ENCODE measurements around the gene ST6GAL1.

Gene ST6GAL1

GRCh38 chr3:187088701-187089100 is 158.4 kb downstream of the ST6GAL1 start:
- Histone ChIP-seq H3K27me3 (ENCODE audit: insufficient read depth, low read length) (no peaks in the 10 kb centered on the region), H3K9me3 (ENCODE audit: low read length) (no peaks in the 10 kb centered on the region), H3K4me1 (ENCODE audit: insufficient read depth, low read length) (no peaks in the 10 kb centered on the region), H2AFZ (ENCODE audit: low read depth, low read length) (no peak overlapping the region), H3K36me3 (ENCODE audit: insufficient read depth, low read length) (no peaks in the 10 kb centered on the region), H3K4me3 (ENCODE audit: low read length) (no peak overlapping the region)

- Histone ChIP-seq H3K4me1 (ENCODE audit: insufficient read depth, low read length) (no peaks in the 10 kb centered on the region), H3K9me3 (ENCODE audit: low read length) (no peaks in the 10 kb centered on the region), H3K36me3 (ENCODE audit: insufficient read depth, low read length) (no peaks in the 10 kb centered on the region), H3K4me3 (ENCODE audit: low read length) (no peak overlapping the region), H3K27me3 (ENCODE audit: insufficient read depth, low read length) (no peaks in the 10 kb centered on the region), H2AFZ (ENCODE audit: low read depth, low read length) (no peak overlapping the region)
Observed at GRCh38 chr3:187093320-187093719, 163.0 kb downstream of the ST6GAL1 start.

- Histone ChIP-seq H3K27me3 (ENCODE audit: insufficient read depth, low read length) (no peaks in the 10 kb centered on the region), H3K4me1 (ENCODE audit: insufficient read depth, low read length) (no peaks in the 10 kb centered on the region), H3K9me3 (ENCODE audit: low read length) (no peaks in the 10 kb centered on the region), H3K36me3 (ENCODE audit: insufficient read depth, low read length) (no peaks in the 10 kb centered on the region), H2AFZ (ENCODE audit: low read depth, low read length) (no peak overlapping the region), H3K4me3 (ENCODE audit: low read length) (no peak overlapping the region)
Observed at GRCh38 chr3:187098923-187099512, 168.7 kb downstream of the ST6GAL1 start.

GRCh38 chr3:187101184-187102072 is 171.1 kb downstream of the ST6GAL1 start:
- Histone ChIP-seq H3K9me3 (ENCODE audit: low read length) (no peaks in the 10 kb centered on the region), H3K4me1 (ENCODE audit: insufficient read depth, low read length) (no peaks in the 10 kb centered on the region), H3K27me3 (ENCODE audit: insufficient read depth, low read length) (no peaks in the 10 kb centered on the region), H2AFZ (ENCODE audit: low read depth, low read length) (no peak overlapping the region), H3K36me3 (ENCODE audit: insufficient read depth, low read length) (no peaks in the 10 kb centered on the region), H3K4me3 (ENCODE audit: low read length) (no peak overlapping the region)

- Histone ChIP-seq H3K4me3 (ENCODE audit: low read length) (no peak overlapping the region), H3K4me1 (ENCODE audit: insufficient read depth, low read length) (no peaks in the 10 kb centered on the region)
Observed at GRCh38 chr3:187102073-187102634, 171.8 kb downstream of the ST6GAL1 start.

GRCh38 chr3:187103251-187103650 is 172.9 kb downstream of the ST6GAL1 start:
- Histone ChIP-seq H3K9me3 (ENCODE audit: low read length) (no peaks in the 10 kb centered on the region), H3K36me3 (ENCODE audit: insufficient read depth, low read length) (no peaks in the 10 kb centered on the region), H3K27me3 (ENCODE audit: insufficient read depth, low read length) (no peaks in the 10 kb centered on the region), H2AFZ (ENCODE audit: low read depth, low read length) (no peak overlapping the region), H3K4me1 (ENCODE audit: insufficient read depth, low read length) (no peaks in the 10 kb centered on the region), H3K4me3 (ENCODE audit: low read length) (no peak overlapping the region)

More at GRCh38 chr3:187102073-187102634, 171.8 kb downstream of the ST6GAL1 start:
- no peaks in the 10 kb centered on the region for H3K36me3 ChIP-seq (ENCODE audit: insufficient read depth, low read length)
- H3K9me3 ChIP-seq (ENCODE audit: low read length) = no peaks in the 10 kb centered on the region
- no peak overlapping the region for H2AFZ ChIP-seq (ENCODE audit: low read depth, low read length)
- no peaks in the 10 kb centered on the region for H3K27me3 ChIP-seq (ENCODE audit: insufficient read depth, low read length)

GRCh38 chr3:187104342-187104741 is 174.0 kb downstream of the ST6GAL1 start:
- H3K4me1 ChIP-seq (ENCODE audit: insufficient read depth, low read length) = no peaks in the 10 kb centered on the region
- no peak overlapping the region for H2AFZ ChIP-seq (ENCODE audit: low read depth, low read length)
- H3K36me3 ChIP-seq (ENCODE audit: insufficient read depth, low read length) = no peaks in the 10 kb centered on the region
- H3K4me3 ChIP-seq (ENCODE audit: low read length) = no peak overlapping the region
- no peaks in the 10 kb centered on the region for H3K27me3 ChIP-seq (ENCODE audit: insufficient read depth, low read length)
- H3K9me3 ChIP-seq (ENCODE audit: low read length) = no peaks in the 10 kb centered on the region

- Histone ChIP-seq H3K4me1 (ENCODE audit: insufficient read depth, low read length) (no peaks in the 10 kb centered on the region), H3K9me3 (ENCODE audit: low read length) (no peaks in the 10 kb centered on the region), H3K27me3 (ENCODE audit: insufficient read depth, low read length) (no peaks in the 10 kb centered on the region), H3K36me3 (ENCODE audit: insufficient read depth, low read length) (no peaks in the 10 kb centered on the region), H3K4me3 (ENCODE audit: low read length) (no peak overlapping the region), H2AFZ (ENCODE audit: low read depth, low read length) (no peak overlapping the region)
Observed at GRCh38 chr3:187104933-187105332, 174.6 kb downstream of the ST6GAL1 start.

GRCh38 chr3:187105700-187106099 is 175.4 kb downstream of the ST6GAL1 start:
- Histone ChIP-seq H3K4me3 (ENCODE audit: low read length) (no peak overlapping the region), H3K4me1 (ENCODE audit: insufficient read depth, low read length) (no peaks in the 10 kb centered on the region), H2AFZ (ENCODE audit: low read depth, low read length) (no peak overlapping the region), H3K9me3 (ENCODE audit: low read length) (no peaks in the 10 kb centered on the region), H3K36me3 (ENCODE audit: insufficient read depth, low read length) (no peaks in the 10 kb centered on the region), H3K27me3 (ENCODE audit: insufficient read depth, low read length) (no peaks in the 10 kb centered on the region)

- no peaks in the 10 kb centered on the region for H3K36me3 ChIP-seq (ENCODE audit: insufficient read depth, low read length)
- H3K9me3 ChIP-seq (ENCODE audit: low read length) = no peaks in the 10 kb centered on the region
- H3K4me1 ChIP-seq (ENCODE audit: insufficient read depth, low read length) = no peaks in the 10 kb centered on the region
- H3K27me3 ChIP-seq (ENCODE audit: insufficient read depth, low read length) = no peaks in the 10 kb centered on the region
- no peak overlapping the region for H3K4me3 ChIP-seq (ENCODE audit: low read length)
- H2AFZ ChIP-seq (ENCODE audit: low read depth, low read length) = no peak overlapping the region
Observed at GRCh38 chr3:187107989-187108388, 177.7 kb downstream of the ST6GAL1 start.

GRCh38 chr3:187110156-187110555 is 179.8 kb downstream of the ST6GAL1 start:
- Histone ChIP-seq H3K27me3 (ENCODE audit: insufficient read depth, low read length) (no peaks in the 10 kb centered on the region), H3K4me3 (ENCODE audit: low read length) (no peak overlapping the region), H2AFZ (ENCODE audit: low read depth, low read length) (no peak overlapping the region), H3K36me3 (ENCODE audit: insufficient read depth, low read length) (no peaks in the 10 kb centered on the region), H3K4me1 (ENCODE audit: insufficient read depth, low read length) (no peaks in the 10 kb centered on the region), H3K9me3 (ENCODE audit: low read length) (no peaks in the 10 kb centered on the region)

GRCh38 chr3:187112934-187113793 is 182.8 kb downstream of the ST6GAL1 start:
- H2AFZ ChIP-seq (ENCODE audit: low read depth, low read length) = no peak overlapping the region
- no peaks in the 10 kb centered on the region for H3K9me3 ChIP-seq (ENCODE audit: low read length)
- H3K27me3 ChIP-seq (ENCODE audit: insufficient read depth, low read length) = no peaks in the 10 kb centered on the region
- no peaks in the 10 kb centered on the region for H3K4me1 ChIP-seq (ENCODE audit: insufficient read depth, low read length)
- no peaks in the 10 kb centered on the region for H3K36me3 ChIP-seq (ENCODE audit: insufficient read depth, low read length)
- H3K4me3 ChIP-seq (ENCODE audit: low read length) = no peak overlapping the region

GRCh38 chr3:187114511-187114910 is 184.2 kb downstream of the ST6GAL1 start:
- Histone ChIP-seq H3K4me3 (ENCODE audit: low read length) (no peak overlapping the region), H3K4me1 (ENCODE audit: insufficient read depth, low read length) (no peaks in the 10 kb centered on the region), H3K27me3 (ENCODE audit: insufficient read depth, low read length) (no peaks in the 10 kb centered on the region), H3K36me3 (ENCODE audit: insufficient read depth, low read length) (no peaks in the 10 kb centered on the region), H2AFZ (ENCODE audit: low read depth, low read length) (no peak overlapping the region), H3K9me3 (ENCODE audit: low read length) (no peaks in the 10 kb centered on the region)

Data from neuron (in vitro differentiated cells).